OCI-LY1 (cell line): ENCODE results near the gene NOS1.

Experiments used
- H2AFZ ChIP-seq: fragments of 200-600 bp; sonication (generic), shearing (Covaris generic); 2 replicates; pipeline ENCODE4 v1.6.0; 2014; ENCODE audit warnings: antibody characterized with exemption, mild to moderate bottlenecking, low read length
- H3F3A ChIP-seq: fragments of 200-600 bp; sonication (generic), shearing (Covaris generic); 2 replicates; pipeline ENCODE4 v1.6.0; 2014; ENCODE audit warnings: mild to moderate bottlenecking, antibody characterized with exemption, low read length, moderate library complexity; ENCODE audit not compliant: insufficient read depth
- H3K27ac ChIP-seq: fragments of 200-600 bp; sonication (generic); 2 replicates; pipeline ENCODE4 v1.5.1; 2014; ENCODE audit warnings: low read length, mixed run types, mild to moderate bottlenecking, low read depth; ENCODE audit not compliant: poor library complexity, severe bottlenecking
- H3K27me3 ChIP-seq: fragments of 200-600 bp; sonication (generic); 2 replicates; pipeline ENCODE4 v1.6.0; 2014; ENCODE audit warnings: antibody characterized with exemption, mild to moderate bottlenecking, low read length, moderate library complexity; ENCODE audit not compliant: insufficient read depth
- H3K36me3 ChIP-seq: fragments of 200-600 bp; sonication (generic); 2 replicates; pipeline ENCODE4 v1.6.1; 2014; ENCODE audit warnings: mild to moderate bottlenecking, antibody characterized with exemption, low read length, moderate library complexity, mixed read lengths; ENCODE audit not compliant: insufficient read depth
- H3K4me1 ChIP-seq: fragments of 200-600 bp; sonication (generic); 2 replicates; pipeline ENCODE4 v1.5.1; 2014; ENCODE audit warnings: mild to moderate bottlenecking, low read length, moderate library complexity; ENCODE audit not compliant: insufficient read depth, severe bottlenecking
- H3K4me2 ChIP-seq: fragments of 200-600 bp; sonication (generic), shearing (Covaris generic); 2 replicates; pipeline ENCODE4 v1.6.1; 2014; ENCODE audit warnings: low read length
- H3K4me3 ChIP-seq: fragments of 200-600 bp; sonication (generic); 2 replicates; pipeline ENCODE4 v1.5.1; 2014; ENCODE audit warnings: low read length, low read depth, mild to moderate bottlenecking, mixed read lengths; ENCODE audit not compliant: poor library complexity, severe bottlenecking
- H3K79me2 ChIP-seq: fragments of 200-600 bp; shearing (Covaris generic); 2 replicates; pipeline ENCODE4 v1.6.1; 2016; ENCODE audit warnings: mixed run types, low read length, mixed read lengths; ENCODE audit not compliant: insufficient read depth
- H3K9ac ChIP-seq: fragments of 200-600 bp; sonication (generic), shearing (Covaris generic); 2 replicates; pipeline ENCODE4 v1.6.1; 2014; ENCODE audit warnings: mild to moderate bottlenecking, low read length, mixed read lengths
- H3K9me2 ChIP-seq: fragments of 200-600 bp; sonication (generic), shearing (Covaris generic); 2 replicates; pipeline ENCODE4 v1.6.1; 2014; ENCODE audit warnings: low read depth, mild to moderate bottlenecking, low read length, mixed read lengths
- H3K9me3 ChIP-seq: fragments of 200-600 bp; shearing (Covaris generic); 2 replicates; pipeline ENCODE4 v1.6.1; 2014; ENCODE audit warnings: low read length, mixed read lengths
- H4K20me1 ChIP-seq: fragments of 200-600 bp; sonication (generic), shearing (Covaris generic); 2 replicates; pipeline ENCODE4 v1.6.0; 2016; ENCODE audit warnings: mild to moderate bottlenecking, low read length; ENCODE audit not compliant: insufficient read depth
- CTCF ChIP-seq: fragments of 200-600 bp; sonication (generic), shearing (Covaris generic); IDR thresholded peaks from 2 replicates; pipeline ENCODE4 v1.5.1; 2017; ENCODE audit warnings: mild to moderate bottlenecking, antibody characterized with exemption, low read length, moderate library complexity, mixed read lengths
- EZH2 ChIP-seq: fragments of 200-600 bp; sonication (generic), shearing (Covaris generic); IDR thresholded peaks from 2 replicates; pipeline ENCODE4 v1.8.0; 2017; ENCODE audit warnings: borderline replicate concordance, mixed run types, mild to moderate bottlenecking, antibody characterized with exemption, low read length, moderate library complexity, mixed read lengths

NOS1 gene

GRCh38 chr12:117395766-117396165, 34.3 kb upstream of the NOS1 start:
- Histone ChIP-seq H3K9me2 (no peaks in the 10 kb centered on the region), H3K4me1 (no peaks in the 10 kb centered on the region), H4K20me1 (no peaks in the 10 kb centered on the region), H3F3A (no peaks in the 10 kb centered on the region), H3K9me3 (no peaks in the 10 kb centered on the region), H3K4me3 (no peak overlapping the region), H3K36me3 (no peaks in the 10 kb centered on the region), H3K4me2 (no peak overlapping the region), H3K79me2 (no peaks in the 10 kb centered on the region), H3K9ac (no peak overlapping the region), H3K27me3 (no peaks in the 10 kb centered on the region), H3K27ac (no peak overlapping the region), H2AFZ (no peak overlapping the region)
- no peak for TF ChIP-seq CTCF
- TF ChIP-seq EZH2: no peak

GRCh38 chr12:117394491-117394890, 33.1 kb upstream of the NOS1 start:
- Histone ChIP-seq H3K36me3 (no peaks in the 10 kb centered on the region), H3K27me3 (no peaks in the 10 kb centered on the region), H2AFZ (no peak overlapping the region), H4K20me1 (no peaks in the 10 kb centered on the region), H3K9me3 (no peaks in the 10 kb centered on the region), H3K4me2 (no peak overlapping the region), H3K79me2 (no peaks in the 10 kb centered on the region), H3K4me3 (no peak overlapping the region), H3K27ac (no peak overlapping the region), H3F3A (no peaks in the 10 kb centered on the region), H3K4me1 (no peaks in the 10 kb centered on the region), H3K9ac (no peak overlapping the region), H3K9me2 (no peaks in the 10 kb centered on the region)
- TF ChIP-seq CTCF: no peak
- no peak for TF ChIP-seq EZH2

GRCh38 chr12:117393656-117394055, 32.2 kb upstream of the NOS1 start:
- Histone ChIP-seq H3F3A (no peaks in the 10 kb centered on the region), H3K36me3 (no peaks in the 10 kb centered on the region), H4K20me1 (no peaks in the 10 kb centered on the region), H3K9me2 (no peaks in the 10 kb centered on the region), H3K79me2 (no peaks in the 10 kb centered on the region), H3K4me1 (no peaks in the 10 kb centered on the region), H3K4me2 (no peak overlapping the region), H3K4me3 (no peak overlapping the region), H3K27me3 (no peaks in the 10 kb centered on the region), H2AFZ (no peak overlapping the region), H3K9ac (no peak overlapping the region), H3K27ac (no peak overlapping the region), H3K9me3 (no peaks in the 10 kb centered on the region)
- TF ChIP-seq CTCF (no peak), EZH2 (no peak)
